NCI-H146 treated with DMSO at 0.1 percent for 48 hours (cell line): ENCODE data around the gene CHST13.

ENCODE experiments used
- DNase-seq: peaks from one replicate; lab custom pipeline; 2025; ENCODE audit not compliant: unreplicated experiment; lab: John Stamatoyannopoulos, UW

Gene CHST13

DNA sequence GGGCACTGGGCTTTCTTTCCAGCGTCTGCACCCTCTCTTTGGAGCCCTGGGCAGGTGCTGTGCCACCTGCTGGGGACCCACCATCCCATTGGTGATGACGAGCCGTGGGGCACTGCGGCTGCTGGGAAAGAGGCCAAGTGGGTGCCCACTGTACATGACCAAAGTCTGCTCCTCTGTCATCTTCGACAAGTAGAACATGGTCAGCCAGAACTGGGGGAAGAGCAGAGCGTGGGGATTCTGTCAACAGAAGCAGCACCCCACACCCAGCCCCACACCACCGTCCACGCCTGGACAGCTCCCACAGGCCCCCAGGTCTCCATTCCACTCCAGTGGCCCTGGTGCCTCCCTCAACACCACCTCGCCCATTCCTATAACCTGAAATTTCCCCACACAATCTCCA, 16.1 kb upstream of the CHST13 start:
- DNase-seq: no peak

DNA sequence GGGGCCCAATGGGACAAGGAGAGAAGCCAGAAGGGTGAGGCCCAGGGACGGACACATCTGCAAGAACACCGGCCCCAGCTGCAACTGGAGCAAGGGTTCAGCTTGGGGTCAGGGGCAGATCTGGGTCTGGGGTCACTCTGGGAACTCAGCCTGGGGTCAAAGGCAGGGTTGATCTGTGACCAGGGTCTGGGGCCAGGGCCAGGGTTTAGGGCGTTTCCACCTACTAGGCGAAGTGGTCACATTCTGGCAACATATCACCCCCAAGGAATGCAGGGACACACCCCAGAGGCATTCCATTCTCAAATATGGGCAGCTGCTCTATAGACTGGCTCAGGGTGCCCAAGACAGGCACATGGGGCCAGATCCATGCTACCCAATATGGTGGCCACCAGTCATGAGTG, 15.4 kb upstream of the CHST13 start:
- no peak for DNase-seq

DNA sequence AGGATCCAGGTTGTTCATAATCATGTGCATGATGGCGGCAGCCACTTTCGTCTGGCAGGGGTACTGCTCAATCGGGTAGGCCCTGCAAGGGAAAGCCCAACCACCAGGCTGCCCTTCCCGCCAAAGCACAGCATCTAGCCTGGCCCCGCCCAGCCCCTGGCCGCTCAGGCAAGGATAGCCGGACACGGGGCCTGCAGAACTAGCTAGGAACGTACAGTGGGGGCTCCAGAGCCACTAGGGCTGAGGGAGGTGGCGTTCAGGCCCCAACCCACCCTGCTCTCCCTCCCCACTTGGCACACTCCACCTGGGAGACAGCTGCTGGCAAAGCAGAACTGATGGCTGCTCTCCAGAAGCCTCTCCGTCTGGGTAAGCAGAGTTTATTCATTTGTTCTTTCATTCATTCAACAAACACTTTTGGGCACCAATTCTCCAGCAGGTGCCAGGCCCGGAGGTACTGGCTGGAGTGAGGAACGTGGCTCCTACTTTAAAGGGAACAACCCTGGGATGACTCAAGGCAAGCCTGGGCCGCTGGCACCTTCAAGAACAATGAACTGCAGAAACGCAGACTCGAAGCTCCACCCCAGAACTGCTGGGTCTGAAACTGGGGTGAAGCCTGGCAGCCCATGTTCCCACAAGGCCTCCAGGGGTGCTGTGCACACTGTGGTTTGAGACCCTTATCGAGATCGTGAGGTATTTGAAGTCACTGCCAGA, 14.2 kb upstream of the CHST13 start:
- no peak for DNase-seq

DNA sequence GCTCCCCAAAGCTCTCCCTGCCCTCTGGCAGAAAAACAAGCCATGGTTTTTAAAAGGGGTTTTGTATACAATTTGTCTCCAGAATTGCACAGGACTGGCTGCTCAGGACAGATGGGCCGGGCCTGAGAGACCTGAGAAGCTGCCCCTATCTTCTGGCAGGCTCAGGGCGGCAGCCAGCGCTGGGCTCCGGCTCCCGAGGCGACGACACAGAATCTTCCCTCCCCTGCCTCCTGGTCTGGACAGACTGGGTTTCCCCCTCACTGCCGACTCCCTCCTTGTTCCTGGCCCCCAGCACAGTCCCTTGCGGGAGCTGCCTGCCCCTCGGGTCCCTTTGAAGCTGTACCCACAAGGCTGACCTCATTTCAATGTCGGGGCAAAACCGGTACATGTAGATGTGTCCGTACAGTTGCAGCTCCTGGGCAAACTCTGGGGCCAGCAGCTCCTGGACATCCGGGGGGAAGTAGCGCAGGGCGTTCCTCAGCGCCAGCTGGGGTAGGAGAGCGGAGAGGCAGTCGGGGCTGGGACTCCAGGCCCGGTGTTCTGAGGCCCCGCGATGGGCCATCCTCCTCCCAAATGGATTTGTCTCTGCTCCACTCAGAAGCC, 13.5 kb upstream of the CHST13 start:
- DNase-seq: no peak

DNA sequence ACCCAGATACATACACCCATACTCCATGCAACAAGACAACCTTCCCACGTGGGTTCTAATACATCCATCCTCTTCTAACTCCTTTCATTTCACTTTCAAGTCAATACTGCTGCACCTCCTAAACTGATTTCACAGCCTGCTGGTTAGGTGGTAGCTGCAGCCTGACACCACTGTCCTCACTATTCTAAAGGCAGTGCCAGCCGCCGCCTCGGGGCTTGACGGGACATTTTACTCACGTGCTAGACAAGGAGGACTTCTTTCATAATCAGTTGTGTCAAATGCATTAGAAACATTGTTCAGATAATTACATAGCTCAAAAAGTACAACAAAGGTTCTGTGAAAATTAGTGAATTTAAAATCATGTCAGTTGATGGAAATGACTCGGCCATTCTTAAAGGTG, 12.7 kb upstream of the CHST13 start:
- no peak for DNase-seq

DNA sequence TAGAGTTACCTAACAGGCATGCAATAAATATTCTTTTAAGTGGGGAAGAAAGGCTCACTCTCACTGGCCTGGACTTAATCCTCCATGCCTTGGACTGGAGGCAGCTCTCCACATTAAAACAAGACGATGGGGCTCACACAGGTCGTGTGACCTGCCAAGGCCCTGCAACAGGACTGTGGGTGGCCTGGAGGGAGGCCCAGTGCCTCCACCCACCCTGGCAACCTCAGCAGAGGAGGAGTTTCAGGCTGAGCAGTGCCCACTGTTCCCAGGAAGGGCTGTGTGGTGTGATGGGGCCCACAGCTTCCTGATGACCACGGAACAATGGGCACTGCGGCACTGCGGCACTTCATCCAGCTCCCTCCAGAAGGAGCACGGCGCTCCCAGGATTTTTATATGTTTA, 11.9 kb upstream of the CHST13 start:
- no peak for DNase-seq

DNA sequence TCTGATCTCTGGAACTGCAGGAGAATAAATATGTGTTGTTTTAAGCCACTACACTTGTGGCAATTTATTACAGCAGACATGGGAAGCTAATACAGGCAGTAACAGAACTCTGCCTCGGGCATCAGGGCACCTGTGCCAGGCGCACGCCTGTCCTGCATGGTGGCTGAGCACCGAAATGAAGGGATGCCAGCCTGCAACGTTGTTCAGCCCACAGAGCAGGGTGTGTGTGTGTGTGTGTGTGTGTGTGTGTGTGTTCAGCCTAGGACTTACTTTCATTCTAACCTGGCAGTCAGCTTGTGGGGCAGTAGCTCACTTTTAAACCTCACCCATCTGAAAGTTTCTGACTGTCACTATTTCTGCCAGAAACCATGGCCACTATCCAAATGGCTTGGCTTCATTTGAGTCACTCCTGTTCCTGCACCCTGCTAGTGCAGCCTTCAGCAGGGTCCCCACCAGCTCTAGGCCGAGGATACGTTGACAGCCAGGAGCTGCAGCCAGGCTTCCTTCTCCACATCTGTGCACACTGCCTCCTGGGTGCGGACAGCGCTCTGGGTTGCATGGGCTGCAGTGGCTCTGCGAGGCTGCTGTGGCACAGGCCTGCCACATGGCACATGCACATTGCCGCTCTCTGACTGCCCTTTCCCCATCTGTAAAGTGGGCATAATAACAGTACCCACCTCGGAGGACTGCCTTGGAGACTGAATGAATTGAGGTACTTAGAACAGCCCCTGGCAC, 10.9 kb upstream of the CHST13 start:
- no peak for DNase-seq

DNA sequence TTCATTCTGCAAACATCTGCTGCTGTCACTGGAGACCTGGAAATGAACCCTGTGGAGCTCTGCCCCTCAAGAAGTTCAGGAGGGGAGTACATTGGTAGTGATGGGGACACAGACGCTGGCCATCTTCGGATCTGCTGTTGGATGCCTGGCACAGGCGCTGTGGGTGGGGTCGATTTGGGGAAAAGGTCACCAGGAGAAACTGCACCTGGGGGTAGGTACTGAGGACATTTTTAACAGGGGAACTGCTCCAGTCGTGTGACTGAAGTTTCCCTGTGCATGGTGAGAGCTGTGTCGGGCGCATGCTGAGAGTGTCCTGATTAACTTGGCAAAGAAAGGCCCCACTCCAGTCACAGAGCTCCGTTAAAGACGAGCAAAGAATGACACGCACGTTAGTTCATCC, 9.8 kb upstream of the CHST13 start:
- no peak for DNase-seq

DNA sequence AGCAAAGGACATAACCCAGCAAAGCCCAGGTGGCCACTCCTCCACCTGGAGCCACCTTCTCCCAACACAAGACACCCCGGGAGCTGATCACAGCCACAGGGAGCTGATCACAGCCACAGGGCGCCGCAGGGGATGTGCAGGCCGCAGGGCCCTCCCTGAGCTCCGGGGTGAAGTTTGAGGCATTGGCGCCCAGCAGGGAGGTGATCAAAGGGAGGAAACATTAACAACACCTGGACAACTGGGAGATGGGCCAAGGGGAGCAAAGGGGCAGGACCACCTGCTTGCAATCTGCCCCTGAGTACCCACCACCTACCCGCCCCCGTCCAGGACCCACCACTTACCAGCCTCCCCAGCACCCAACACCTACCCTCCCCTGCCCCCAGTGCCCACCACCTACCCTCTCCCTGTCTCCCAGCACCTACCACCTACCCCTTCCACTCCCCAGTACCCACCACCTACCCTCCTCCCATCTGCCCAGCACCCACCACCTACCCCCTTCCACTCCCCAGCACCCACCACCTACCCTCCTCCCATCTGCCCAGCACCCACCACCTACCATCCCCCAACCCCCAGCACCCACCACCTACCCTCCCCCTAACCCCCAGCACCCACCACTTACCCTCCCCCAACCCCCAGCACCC, 8.8 kb upstream of the CHST13 start:
- peak; percentile 92 for DNase-seq

DNA sequence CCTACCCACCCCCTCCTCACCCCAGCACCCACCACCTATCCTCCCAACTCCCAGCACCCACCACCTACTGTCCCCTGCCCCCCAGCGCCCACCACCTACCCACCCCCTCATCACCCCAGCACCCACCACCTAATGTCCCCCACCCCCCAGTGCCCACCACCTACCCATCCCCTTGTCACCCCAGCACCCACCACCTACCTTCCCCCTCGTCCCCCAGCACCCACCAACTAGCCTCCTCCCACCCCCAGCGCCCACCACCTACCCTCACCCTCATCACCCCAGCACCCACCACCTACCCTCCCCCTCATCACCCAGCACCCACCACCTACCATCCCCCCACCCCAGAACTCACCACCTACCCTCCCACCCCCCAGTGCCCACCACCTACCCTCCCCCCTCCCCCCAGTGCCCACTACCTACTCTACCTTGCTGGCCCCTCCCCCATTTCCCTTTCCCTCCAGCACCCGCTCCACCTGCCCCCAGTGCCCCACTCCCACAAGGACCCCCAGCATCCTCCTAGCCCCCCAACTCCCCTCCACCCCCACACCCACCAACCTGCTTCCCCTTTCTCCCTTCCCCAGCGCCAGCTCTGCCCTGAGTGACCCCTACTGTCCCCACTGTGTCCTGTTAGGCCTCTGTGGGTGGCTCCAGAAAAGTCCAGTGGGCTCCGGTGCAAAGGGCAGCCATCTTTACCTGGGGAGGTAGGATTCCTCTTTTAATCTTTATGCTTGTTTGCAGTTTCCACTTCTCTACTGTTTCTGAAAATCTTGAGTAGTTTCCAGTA, 7.6 kb upstream of the CHST13 start:
- no peak for DNase-seq

DNA sequence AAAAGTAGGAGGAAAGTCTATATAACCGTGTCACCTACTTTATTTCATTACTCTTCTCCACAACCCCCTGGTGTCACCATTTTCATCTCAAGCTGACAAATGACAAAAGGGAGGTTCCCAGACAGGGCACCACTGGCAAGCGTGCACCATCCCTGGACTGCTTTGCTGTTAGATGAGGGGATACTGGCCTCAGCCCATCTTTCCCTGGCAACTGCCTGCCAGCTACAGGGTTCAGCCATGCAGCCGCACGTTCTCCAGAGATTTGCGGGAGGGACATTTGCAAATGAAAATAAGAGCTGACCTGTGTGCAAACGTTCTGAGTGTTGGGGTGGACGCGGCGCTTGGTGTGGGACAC, 7.0 kb upstream of the CHST13 start:
- DNase-seq: no peak

DNA sequence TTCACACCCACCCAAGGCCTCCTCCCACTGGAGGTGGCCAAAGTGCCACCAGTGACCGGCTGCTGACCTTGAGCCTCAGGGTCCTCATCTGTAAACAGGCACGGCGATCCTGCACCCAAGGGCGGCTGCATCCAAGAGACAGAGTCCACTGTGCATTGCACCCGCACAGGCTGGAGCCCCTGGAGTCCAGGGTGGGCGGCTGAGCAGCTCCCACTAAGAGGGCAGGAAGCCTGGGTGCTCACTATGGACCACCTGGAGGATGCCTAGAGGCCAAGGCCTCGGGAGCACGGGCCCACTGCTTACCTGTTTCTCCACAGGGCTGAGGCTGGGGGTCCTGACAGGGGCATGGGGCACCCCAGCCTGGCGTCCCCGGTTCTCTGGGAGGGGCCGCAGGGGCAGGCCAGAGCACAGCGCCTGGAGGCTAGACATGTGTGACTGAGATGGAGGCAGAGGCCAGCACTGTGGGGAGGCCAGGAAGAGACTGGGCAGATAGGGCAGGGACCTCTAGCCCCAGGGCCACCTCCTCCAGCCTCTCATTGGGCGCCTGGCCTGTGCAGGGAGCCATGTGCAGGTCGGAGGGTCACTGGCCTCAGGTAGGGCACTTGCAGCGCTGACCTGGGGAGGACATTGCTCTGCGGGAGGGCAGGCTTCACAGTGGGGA, 6.5 kb upstream of the CHST13 start, which contains the start of gene UROC1:
TSS of gene UROC1 (minus strand) at position 483 of the 661 bp plus-strand sequence. CDS start at position 429, 54 bp downstream.
- DNase-seq: no peak

DNA sequence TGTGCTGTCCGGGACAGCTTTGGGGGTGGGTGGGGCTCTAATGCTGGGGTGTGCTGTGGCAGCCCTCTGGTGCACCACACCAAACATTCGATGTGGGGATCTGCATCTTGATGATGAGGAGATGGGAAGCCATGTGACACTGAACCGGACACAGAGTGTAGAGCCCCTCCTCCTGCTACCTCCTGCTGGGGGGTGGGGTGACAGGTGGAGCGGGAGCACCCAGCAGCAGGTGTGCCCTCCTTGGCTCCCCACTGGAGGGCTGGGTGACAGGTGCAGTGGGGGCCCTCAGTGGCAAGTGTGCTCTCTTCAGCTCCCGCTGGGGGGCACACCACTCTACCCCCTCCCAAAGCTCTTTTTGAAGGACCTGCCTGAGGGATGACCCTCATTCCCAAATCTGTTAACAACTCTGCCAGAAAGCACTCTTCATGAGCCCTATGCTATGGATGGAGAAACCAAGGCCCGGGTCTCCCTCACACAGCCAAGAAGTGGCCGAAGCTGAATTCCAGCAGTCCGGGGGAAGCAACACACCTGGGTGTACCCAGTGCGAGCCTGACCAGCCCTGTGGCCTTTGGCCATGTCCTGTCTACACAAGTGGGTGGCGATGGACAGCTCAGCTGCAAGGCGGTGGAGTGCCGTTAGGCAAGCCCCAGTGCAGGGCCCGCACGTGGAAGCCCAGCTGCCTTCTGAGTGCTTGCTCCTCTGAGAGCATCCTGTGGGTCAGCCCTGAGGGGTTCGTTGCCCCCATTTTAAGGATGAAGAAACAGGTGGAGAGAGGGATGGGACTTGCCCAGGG, 5.8 kb upstream of the CHST13 start:
- peak; percentile 55 for DNase-seq

DNA sequence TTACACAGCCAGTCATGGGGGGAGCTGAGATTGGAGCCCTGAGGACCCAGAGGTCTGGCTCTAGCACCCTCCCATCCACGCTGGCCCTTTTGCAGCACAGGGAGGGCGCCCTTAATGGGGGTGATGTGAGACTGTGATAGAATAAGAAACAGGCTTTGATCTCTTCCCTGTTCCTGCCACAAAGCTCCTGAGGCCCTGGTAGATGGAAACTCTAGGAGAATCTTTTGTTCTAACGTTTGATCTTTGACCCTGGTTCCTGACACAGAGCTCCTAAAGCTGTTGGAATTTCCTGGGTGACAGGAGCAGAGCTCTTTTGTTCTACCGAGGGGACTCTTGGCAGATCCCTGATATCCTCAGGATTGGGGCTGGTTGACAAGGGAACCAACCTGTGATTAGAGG, 5.2 kb upstream of the CHST13 start:
- no peak for DNase-seq

DNA sequence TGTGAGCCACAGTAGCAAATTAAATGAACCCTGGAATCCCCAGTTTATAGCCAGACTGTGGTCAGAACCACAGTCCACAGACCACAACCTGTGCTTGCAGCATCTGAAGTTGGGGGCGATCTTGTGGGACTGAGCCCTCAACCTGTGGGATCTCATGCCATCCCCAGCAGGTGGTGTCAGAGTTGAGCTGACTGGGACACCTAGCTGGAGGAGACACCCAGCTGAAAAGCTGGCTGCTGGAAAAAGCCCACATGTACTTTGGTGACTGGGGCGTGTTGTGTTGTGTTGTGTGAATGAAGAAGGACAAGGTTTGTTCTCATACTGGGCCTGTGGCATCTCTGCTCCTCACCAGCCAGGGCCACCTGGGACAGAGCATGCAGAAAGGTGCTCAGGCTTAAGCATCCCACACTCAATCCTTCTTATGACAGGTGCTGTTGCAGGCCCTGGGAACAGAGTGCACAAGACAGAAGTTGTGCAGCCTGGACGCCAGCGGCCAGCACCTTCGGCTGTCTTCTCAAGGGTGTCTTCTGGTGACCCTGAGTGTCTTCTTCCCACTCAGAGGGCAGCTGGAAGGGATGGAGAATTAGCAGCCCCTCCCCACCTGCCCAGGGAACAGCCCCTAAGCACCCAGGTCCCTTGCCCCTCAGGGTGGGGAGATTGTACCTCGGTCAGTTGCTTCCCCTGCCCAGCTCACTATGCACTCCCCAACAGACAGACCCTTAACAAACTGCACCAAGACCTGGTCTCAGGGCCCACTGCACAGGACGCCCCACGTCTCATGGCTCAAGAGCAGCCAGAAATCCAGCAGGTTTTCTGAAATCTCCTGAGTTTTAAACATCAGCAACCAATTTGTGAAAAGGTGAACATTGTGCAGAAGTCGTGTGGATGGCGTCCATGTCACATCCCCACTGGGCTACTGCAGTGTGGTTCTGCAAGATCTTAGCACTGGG, 4.2 kb upstream of the CHST13 start:
- DNase-seq: no peak

DNA sequence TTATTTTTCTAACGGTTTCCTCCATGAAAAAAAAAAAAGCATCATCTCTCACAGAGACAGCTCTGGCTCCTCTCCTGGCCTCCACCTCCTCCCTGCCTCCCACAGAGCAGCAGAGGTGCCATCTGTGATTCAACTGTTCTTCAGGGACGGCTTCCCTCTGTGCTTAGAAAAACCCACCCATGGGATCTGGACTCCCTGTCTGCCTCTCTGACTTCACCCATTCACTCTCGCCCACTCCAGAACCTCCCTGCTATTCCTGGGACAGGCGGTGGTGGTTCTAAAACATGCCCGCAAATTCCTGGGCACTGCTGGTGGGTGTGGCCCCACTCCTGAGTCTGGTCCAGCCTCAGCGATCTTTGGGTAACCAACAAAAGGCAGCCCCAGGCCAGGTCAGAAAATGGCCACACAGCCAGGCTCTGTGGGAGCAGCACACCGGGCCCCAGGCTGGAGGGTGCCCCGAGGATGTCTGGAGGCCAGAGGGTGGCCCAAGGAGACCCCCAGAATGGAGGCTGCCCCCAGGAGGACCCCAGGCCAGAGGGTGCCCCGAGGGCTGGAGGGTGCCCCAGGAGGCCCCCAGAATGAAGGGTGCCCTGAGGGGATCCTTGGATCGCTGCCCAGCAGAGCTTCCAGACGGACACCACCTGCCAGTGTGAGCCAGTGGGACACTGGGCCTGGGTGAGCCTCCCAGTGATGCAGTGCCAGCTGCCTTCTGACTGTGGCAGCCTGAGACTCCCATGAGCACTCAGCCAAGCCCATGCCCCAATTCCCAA, 2.6 kb upstream of the CHST13 start:
- DNase-seq: no peak

DNA sequence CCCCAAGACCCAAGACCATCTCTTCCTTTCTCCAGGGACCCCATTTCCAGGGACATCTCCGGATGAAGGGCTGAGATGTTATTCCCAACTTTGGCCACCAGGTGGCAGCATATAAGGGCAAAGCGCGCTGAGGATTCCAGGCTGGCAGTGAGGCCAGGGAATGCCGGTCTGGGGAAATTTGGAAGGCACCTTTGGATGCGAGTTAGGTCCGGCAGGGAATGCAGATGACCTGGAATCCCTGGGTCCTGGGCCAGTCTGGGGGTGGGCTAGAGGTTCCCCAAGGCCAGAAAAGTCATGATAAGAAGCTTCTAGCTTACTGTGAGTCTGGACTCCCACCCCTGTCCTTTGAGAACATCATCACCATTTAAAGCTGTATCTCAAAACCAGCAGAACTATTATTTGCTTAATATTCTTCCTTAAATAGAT, 1.6 kb upstream of the CHST13 start:
- DNase-seq: peak; percentile 60
